Measurements from ENCODE around the gene CCL15. TPM values are rescaled to one million over a fixed set of nuclear protein-coding genes. Genes with fewer than 3 reads are reported as not detected.
"Not testable (repeated sequence)": the region's sequence is repeated elsewhere in the genome, so short reads cannot be mapped to it uniquely, and the experiment has no call there.

Gene CCL15
- total RNA-seq, result 37.7 TPM

GRCh38 chr17:36001110-36001771, at the start of gene CCL15:
CCL15 (minus strand) TSS chr17:36001553; CDS start chr17:36001492, 61 bp downstream.
- peak; percentile 31 for DNase-seq (ENCODE audit: low spot score)

GRCh38 chr17:36049643-36050042, 48.3 kb upstream of the CCL15 start:
- no peak for DNase-seq (ENCODE audit: low spot score)

GRCh38 chr17:36048066-36048465, 46.7 kb upstream of the CCL15 start:
- no peak for DNase-seq (ENCODE audit: low spot score)

GRCh38 chr17:36036235-36036634, 34.9 kb upstream of the CCL15 start:
- DNase-seq (ENCODE audit: low spot score), result no peak

- DNase-seq (ENCODE audit: low spot score), result no peak
Observed at GRCh38 chr17:36034127-36034526, 32.8 kb upstream of the CCL15 start.

GRCh38 chr17:36030956-36031355, 29.6 kb upstream of the CCL15 start:
- no peak for DNase-seq (ENCODE audit: low spot score)

GRCh38 chr17:36027761-36028160, 26.4 kb upstream of the CCL15 start:
- no peak for DNase-seq (ENCODE audit: low spot score)

GRCh38 chr17:36024106-36024869, 22.9 kb upstream of the CCL15 start:
- DNase-seq (ENCODE audit: low spot score), result no peak

- DNase-seq (ENCODE audit: low spot score), result no peak
Observed at GRCh38 chr17:36019423-36019822, 18.1 kb upstream of the CCL15 start.

GRCh38 chr17:36017799-36018198, 16.4 kb upstream of the CCL15 start, which contains the start of gene CCL23:
CCL23 (minus strand) TSS chr17:36017972; CDS start chr17:36017897, 75 bp downstream.
- DNase-seq (ENCODE audit: low spot score), result no peak

GRCh38 chr17:36016555-36016954, 15.2 kb upstream of the CCL15 start:
- no peak for DNase-seq (ENCODE audit: low spot score)

- DNase-seq (ENCODE audit: low spot score), result not testable (repeated sequence)
Observed at GRCh38 chr17:36015895-36016294, 14.5 kb upstream of the CCL15 start.

GRCh38 chr17:36014946-36015345, 13.6 kb upstream of the CCL15 start:
- DNase-seq (ENCODE audit: low spot score), result no peak

GRCh38 chr17:36011201-36011600, 9.8 kb upstream of the CCL15 start:
- no peak for DNase-seq (ENCODE audit: low spot score)

GRCh38 chr17:36008998-36009665, 7.8 kb upstream of the CCL15 start:
- DNase-seq (ENCODE audit: low spot score), result no peak

- peak; percentile 9 for DNase-seq (ENCODE audit: low spot score)
Observed at GRCh38 chr17:36004594-36005108, 3.3 kb upstream of the CCL15 start.

GRCh38 chr17:36002631-36003030, 1.3 kb upstream of the CCL15 start:
- DNase-seq (ENCODE audit: low spot score), result peak; percentile 25

- DNase-seq (ENCODE audit: low spot score), result peak; percentile 56
Observed at GRCh38 chr17:36001862-36002603, 680 bp upstream of the CCL15 start.

- peak; percentile 43 for DNase-seq (ENCODE audit: low spot score)
Observed at GRCh38 chr17:36000732-36001109, 632 bp downstream of the CCL15 start.

GRCh38 chr17:35998756-35999155, 2.6 kb downstream of the CCL15 start:
- DNase-seq (ENCODE audit: low spot score), result peak; percentile 28

GRCh38 chr17:35998018-35998545, 3.3 kb downstream of the CCL15 start:
- DNase-seq (ENCODE audit: low spot score), result peak; percentile 25
